ENCODE data around the gene RGS9.

The RGS9 gene

DNA sequence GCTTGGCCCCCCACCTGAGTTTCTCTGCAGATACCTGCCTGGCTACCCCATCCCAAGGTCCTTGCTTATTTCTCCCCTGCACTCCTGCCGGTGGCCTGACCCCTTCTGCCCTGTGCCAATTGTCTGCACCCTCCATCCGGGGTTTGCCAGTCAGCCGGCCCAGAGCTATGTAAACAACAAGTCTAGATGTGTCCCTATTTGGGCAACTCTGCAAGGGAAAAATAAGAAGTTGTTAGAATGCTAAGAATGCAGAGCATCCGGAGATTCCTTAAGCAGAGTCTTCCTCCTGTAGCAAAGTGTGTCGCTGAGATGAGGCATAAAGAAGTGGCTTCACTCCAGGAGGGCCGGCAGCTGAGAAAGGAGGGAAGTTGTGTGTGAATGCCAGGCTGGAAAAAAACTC lies 46.6 kb downstream of the RGS9 start:
- DNase-seq (ENCODE audit: low spot score), result peak; percentile 80

DNA sequence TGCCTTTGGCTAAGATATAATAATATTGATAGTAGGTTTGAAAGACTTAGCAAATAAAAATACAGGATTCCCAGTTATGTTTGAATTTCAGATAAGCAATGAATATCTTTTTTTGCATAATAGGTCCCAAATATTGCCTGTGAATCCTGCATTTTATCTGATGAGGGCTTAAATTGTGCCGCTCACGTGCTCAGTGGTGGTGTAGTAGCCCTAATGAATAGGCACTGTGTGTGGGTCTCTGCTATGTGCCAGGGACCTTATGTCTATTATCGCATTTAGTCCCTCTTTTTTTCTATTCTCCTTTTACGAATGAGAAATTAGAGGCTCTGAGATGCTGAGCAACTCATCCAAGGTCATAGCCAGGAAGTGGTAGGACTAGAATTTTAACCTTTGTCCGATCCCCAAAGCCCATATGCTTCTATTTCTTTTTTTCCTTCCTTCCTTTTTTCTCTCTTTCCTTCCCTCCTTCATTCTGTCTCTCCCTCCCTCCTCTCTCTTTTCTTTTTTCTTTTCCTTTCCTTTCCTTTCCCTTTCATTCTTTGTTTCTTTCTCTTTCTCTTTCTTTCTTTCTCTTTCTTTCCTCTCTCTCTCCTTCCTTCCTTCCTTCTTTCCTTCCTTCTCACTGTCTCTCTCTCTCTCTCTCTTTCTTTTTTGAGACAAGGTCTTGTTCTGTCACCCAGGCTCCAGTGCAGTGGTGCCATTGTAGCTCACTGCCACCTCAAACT lies 47.2 kb downstream of the RGS9 start:
- no peak for DNase-seq (ENCODE audit: low spot score)

- DNase-seq (ENCODE audit: low spot score), result no peak
These were observed 47.9 kb downstream of the RGS9 start for GRCh38 chr17:65185062-65185461.

DNA sequence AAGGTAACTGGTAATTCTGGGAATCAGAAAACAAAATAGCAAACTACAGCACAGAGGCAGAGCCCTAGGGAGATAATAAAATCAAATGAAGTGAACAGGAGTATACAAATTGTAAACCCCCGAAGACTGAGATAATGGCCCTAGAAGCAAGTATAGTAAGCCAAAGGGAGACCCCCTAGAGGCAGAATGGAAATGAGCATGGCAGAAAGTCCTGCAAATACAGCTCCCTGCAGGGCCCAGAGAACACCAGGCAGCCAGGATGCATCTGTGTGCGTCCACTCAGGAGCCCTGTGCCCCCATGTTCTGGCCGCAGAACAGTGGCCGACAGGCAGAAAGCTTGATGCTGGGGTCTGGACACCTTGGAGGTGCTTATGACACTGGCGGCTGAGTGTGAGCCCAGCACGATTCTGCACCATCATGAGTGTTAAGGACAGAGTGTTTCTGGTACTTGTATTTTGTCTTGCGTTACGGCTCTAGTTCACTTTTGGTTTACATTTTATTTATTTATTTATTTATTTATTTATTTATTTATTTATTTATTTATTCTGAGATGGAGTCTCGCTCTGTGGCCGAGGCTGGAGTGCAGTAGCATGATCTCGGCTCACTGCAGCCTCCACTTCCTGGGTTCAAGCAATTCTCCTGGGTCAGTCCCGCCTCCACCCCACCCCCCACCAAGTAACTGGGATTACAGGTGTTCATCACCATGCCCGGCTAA lies 48.7 kb downstream of the RGS9 start:
- no peak for DNase-seq (ENCODE audit: low spot score)

GRCh38 chr17:65190467-65191097 lies 53.4 kb downstream of the RGS9 start:
- DNase-seq (ENCODE audit: low spot score), result no peak

- DNase-seq (ENCODE audit: low spot score), result peak; percentile 84
These were observed 54.9 kb downstream of the RGS9 start for GRCh38 chr17:65191811-65192740.

DNA sequence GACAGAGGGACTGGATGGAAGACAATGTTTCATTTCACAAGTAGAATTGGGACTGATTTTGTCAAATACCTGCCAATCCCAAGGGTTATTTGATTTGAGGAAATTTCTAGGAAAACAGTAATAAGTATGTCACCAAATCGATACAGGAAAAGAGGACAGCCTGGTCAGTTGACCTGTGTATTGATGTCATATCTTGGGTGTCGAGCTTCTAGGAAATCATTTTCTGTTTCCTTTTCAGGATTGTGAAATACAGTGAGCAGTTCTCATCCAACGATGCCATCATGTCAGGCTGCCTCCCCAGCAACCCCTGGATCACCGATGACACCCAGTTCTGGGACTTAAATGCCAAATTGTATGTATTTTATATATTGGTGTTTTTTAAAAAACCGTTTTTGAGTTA lies 56.1 kb downstream of the RGS9 start:
- DNase-seq (ENCODE audit: low spot score), result no peak

GRCh38 chr17:65193716-65194293 lies 56.6 kb downstream of the RGS9 start:
- no peak for DNase-seq (ENCODE audit: low spot score)

DNA sequence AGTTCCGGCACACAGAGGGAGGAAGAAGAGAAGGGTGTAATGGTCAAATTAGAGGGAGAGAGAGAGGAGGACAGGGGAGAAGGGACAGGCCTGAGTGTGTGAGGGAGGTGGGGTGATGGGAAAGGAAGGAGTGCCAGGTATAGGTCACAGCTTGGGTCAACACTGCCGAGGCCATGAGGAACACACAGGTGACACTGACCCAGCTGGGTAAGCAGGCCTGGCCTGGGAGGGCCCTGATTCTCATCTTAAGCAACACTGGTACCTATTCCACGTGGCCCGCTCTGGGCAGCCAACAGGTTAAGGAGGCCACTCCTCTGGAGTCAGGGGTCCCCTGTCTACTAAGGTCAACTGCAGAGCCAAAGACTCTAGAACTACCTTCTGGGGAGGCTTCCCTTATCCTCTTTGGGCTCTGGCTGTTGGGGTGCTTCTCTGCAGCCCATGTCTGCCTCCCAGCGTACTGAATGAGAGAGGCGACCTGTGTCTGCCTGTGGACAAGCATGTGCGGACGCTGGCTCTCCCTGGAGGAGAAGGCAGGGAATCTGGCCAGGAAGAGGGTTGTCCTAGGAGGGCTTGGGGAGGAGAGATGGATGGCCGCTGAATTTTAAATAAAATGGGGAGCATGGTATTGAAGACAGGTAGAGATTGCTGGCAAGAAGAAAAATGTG lies 57.6 kb downstream of the RGS9 start:
- DNase-seq (ENCODE audit: low spot score), result no peak

DNA sequence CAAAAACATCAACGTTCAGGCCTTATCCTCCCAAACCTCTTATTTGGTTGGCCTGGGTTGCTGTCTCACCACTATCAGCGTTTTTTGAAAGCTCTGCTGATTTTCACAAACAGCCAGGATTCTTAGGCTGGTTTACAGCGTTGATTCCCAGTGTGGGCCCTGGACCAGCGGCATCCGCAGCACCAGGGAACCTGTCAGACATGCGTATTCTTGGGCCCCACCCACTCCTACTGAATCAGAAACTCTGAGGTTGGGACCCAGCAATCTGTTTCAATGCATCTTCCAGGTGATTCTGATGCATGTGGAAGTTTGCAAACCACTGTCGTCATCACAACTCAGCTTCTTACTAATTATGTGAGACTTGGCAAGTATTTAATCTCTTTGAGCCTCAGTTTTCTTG lies 58.5 kb downstream of the RGS9 start:
- DNase-seq (ENCODE audit: low spot score), result no peak

DNA sequence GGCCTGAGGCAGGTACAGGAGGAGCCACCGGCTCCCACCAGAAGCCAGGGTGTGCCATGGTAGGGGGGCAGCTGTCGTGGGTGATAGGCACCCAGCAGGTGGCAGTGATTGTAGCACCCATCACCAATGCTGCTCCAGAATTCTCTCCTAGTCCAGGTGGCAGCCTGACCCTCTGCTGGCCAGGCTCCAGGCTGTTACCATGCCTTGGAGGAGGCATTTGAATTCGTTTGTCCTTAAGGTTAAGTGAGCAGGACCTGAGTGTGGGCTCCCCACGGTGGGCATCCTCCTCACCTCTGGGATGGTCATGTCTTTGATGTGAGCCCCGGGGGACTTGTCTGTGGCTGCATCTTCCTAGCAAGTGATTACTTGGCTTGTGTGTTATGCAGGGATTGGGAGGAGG lies 59.4 kb downstream of the RGS9 start:
- DNase-seq (ENCODE audit: low spot score), result no peak

- no peak for DNase-seq (ENCODE audit: low spot score)
These were observed 60.0 kb downstream of the RGS9 start for GRCh38 chr17:65197201-65197600.

- peak; percentile 65 for DNase-seq (ENCODE audit: low spot score)
These were observed 61.6 kb downstream of the RGS9 start for GRCh38 chr17:65198653-65199382.

DNA sequence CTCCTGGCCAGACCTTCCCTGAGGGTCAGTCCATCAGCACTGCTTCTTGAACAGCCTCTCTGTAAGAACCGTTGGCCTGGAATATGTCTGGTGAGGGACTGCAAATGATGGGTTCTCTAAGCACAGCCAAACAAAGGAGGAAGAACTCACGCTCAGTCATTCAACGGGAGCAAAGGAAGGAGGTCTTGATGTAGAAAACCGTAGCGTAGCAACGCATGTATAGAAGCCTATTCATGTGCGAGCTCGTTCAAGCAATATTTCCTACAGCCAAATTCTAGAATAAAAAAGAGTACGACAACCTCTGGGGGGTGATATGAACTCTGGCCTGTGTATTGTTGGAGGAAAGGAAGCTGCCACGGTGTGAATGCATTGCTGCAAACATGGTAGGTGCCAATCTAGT lies 64.2 kb downstream of the RGS9 start:
- no peak for DNase-seq (ENCODE audit: low spot score)

DNA sequence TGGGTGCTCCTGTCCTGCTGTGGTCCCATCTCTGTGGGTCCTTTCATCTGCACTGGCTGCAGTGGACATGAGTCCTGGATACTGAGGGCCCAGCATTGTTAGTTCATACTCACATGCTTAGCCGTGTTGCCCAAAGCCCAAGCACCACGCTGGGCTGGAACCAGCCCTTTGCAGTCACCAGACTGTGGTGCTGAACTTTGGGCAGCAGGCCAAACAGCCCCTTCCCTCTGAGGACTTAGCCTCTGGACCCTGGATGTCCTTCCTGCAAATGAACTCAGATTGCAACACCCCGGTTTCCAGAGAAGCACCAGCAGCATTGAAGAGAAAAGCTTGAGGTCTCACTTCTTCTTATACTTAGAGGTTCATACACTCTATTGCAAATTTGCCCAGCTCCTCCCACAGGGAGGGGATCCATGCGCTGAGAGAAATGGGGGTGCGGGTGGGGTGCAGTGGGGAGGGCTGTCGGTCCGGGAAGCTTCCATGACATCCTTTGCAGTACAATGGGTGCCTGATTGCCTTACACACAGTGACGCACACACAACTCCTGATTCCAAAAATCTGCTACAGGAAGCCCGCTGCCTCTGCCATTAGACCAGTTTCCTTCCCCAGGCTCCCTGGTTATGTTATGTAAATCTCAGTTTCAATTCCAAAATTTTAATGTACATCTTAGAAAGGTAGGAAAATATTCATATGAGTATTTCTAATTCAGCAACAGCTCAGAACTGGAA lies 65.8 kb downstream of the RGS9 start:
- DNase-seq (ENCODE audit: low spot score), result no peak

DNA sequence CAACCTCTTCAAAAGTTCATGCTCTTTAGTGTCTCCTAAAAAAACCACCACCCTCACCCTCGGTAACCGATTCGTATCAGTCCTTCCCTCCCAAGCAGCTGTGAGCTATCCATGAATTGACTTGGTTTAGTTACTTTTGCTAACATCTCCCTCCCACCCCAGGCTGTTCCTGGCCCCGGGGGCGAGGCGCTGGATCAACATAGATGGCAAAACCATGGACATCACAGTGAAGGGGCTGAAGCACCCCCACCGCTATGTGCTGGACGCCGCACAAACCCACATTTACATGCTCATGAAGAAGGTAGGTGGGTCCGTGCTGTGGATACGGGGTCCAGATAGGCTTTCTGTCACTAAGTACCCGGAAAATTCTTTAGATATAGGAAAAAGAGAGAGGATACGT lies 66.8 kb downstream of the RGS9 start:
- DNase-seq (ENCODE audit: low spot score), result no peak

- no peak for DNase-seq (ENCODE audit: low spot score)
These were observed 68.5 kb downstream of the RGS9 start for GRCh38 chr17:65205655-65206054.

GRCh38 chr17:65207448-65207847 lies 70.3 kb downstream of the RGS9 start:
- DNase-seq (ENCODE audit: low spot score), result peak; percentile 62

DNA sequence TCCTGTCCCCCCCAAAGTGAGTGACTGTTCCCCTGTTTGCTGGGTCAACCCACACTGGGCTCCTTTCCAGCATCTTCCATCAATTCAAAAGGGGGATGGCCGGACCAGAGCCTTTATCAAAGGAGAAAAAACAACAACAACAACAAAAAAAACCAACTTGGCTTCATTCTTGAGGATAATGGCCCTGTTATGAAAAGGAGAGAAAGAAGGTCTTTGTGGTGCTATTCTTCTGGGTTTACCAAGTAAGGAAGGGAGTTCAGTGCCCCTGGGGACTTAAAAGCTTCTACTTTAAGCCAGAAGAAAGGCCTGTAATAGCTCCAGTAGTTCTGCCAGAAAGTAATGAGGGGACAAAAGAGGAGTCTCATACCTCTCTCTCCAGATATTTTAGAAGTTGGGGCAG lies 71.5 kb downstream of the RGS9 start:
- no peak for DNase-seq (ENCODE audit: low spot score)

DNA sequence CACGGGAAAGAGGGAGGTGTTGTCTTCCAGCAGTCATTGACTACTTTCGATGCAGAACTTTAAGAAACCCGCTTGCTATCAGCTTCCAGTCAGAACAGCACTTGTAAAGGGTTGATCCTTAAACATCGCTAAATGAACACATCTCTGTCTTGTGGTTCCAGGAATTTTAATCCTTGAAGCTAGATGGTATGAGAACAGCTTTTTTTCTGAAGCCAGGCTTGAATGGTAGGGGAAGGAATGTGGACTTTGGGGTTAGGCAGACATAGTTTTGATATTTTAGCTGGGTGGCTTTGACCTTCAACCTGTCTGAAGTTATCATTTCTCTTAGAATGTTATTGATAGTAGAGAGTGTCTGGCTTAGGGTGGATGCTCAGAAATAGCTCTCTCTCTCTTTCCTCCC lies 81.1 kb downstream of the RGS9 start:
- DNase-seq (ENCODE audit: low spot score), result no peak
